ENCODE results near the gene GEMIN7. TPM values are rescaled to one million over a fixed set of nuclear protein-coding genes. Genes with fewer than 3 reads are reported as not detected.

The GEMIN7 gene
- total RNA-seq, 1 donor from 2014 or later, result 21.7 TPM

DNA sequence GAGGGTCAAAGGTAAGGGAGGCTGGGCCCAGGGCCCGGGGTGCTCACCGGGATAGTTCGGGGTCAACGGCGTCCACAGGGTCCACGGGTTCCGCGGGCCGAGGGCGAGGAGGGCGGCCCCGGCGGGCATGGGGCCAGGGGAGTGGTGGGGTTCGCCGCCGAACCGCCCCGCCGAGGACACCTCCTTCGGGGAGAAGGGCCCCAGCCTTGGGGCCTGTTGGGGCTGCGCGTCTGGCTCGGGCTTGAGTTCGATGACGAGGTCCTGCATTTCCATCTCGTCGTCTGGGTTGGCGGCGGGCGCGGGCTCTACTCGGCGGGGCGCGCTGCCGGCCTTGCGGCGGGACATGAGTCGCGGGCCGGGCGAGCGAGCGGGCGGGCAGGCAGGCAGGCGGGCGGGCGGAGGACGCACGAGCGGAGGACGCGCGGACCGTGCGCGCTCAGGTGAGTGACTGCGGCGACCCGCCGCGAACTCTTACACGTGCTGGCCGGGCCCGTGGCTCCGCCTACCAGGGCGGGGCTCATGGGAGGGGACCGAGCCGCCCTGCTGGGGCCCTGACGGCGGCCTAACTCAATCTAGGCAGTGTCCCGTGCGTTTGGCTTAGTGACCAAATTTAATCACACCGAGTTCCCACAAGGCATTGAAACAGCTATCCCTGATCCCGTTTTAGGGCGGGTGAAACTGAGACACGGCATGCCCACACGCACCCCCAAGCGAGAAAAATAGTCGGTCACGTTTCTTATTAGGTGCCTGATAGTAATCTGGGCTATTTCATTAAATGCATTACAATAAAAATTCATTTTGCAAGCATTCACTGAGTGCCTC, 2.8 kb upstream of the GEMIN7 start, which contains the start of gene ZNF296:
ZNF296 (minus strand) TSS at position 450 of the 822 bp plus-strand sequence; CDS start at position 345, 105 bp downstream.
- no peaks in the 10 kb centered on the region for H3K36me3 Mint-ChIP-seq (ENCODE audit: low read depth)
- no peak for DNase-seq (ENCODE audit: low spot score)
- H3K4me1 Mint-ChIP-seq (ENCODE audit: low read depth), result peaks cover 25% of the 10 kb centered on the region
- no peaks in the 10 kb centered on the region for H3K9me3 Mint-ChIP-seq (ENCODE audit: low read depth)
- peak within 1 kb of the TSS; percentile 51 for H3K4me3 Mint-ChIP-seq (ENCODE audit: unreplicated experiment)
- H3K27ac Mint-ChIP-seq (ENCODE audit: unreplicated experiment), result no peak within 1 kb of the TSS
- TF ChIP-seq, protein P1, sequence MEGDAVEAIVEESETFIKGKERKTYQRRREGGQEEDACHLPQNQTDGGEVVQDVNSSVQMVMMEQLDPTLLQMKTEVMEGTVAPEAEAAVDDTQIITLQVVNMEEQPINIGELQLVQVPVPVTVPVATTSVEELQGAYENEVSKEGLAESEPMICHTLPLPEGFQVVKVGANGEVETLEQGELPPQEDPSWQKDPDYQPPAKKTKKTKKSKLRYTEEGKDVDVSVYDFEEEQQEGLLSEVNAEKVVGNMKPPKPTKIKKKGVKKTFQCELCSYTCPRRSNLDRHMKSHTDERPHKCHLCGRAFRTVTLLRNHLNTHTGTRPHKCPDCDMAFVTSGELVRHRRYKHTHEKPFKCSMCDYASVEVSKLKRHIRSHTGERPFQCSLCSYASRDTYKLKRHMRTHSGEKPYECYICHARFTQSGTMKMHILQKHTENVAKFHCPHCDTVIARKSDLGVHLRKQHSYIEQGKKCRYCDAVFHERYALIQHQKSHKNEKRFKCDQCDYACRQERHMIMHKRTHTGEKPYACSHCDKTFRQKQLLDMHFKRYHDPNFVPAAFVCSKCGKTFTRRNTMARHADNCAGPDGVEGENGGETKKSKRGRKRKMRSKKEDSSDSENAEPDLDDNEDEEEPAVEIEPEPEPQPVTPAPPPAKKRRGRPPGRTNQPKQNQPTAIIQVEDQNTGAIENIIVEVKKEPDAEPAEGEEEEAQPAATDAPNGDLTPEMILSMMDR (IDR thresholded peaks at IDR 0.05), result no peak
- H3K27me3 Mint-ChIP-seq (ENCODE audit: low read depth), result no peaks in the 10 kb centered on the region

DNA sequence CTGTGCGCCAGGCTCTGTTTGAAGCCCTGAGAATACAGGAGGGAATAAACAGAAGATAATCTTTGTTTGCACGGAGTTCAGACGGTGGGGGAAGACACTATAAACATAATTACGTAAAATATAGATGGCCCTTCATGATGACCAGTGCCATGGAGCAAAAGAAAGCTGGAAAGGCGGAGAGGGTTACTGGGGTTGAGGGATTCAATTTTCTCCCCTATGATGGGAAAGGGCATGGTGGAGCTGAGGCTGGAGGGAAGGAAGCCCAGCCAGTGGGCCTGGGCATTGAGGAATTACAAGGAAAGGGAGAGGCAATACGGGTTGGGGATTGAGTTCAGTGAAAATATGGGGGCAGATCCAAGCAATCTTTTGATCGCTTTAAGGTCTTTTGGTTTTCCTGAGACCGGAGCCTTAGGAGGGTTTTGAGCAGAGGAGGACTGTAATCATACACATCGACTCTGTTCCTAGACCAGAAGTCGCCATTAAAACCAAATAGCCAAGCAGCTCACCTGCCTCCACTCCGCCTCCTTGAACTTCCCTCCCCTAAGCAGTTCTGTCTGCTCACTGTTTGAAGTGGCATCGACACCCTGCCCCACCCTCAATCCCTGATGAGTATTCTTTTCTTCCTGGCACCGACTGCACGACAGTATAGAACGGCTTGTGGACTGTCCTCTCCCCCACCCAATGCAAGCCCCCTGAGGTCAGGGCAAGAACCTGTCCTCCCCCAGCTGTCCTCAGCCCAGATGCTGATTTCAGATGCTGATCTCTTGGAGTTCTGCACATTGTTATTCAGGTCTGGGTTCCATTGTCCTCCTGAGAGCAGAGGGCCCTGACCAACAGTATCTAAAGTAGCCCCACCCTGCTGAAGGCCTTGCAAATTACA, 2.0 kb upstream of the GEMIN7 start:
- Mint-ChIP-seq H3K27ac (ENCODE audit: unreplicated experiment) (no peak overlapping the region), H3K4me3 (ENCODE audit: unreplicated experiment) (peak overlapping the region; percentile 51), H3K36me3 (ENCODE audit: low read depth) (peaks cover 4% of the 10 kb centered on the region), H3K4me1 (ENCODE audit: low read depth) (peaks cover 28% of the 10 kb centered on the region), H3K27me3 (ENCODE audit: low read depth) (no peaks in the 10 kb centered on the region), H3K9me3 (ENCODE audit: low read depth) (no peaks in the 10 kb centered on the region)
- TF ChIP-seq, protein P1 (IDR thresholded peaks at IDR 0.05), result no peak
- DNase-seq (ENCODE audit: low spot score), result no peak

- H3K27me3 Mint-ChIP-seq (ENCODE audit: low read depth), result no peaks in the 10 kb centered on the region
- H3K27ac Mint-ChIP-seq (ENCODE audit: unreplicated experiment), result no peak overlapping the region
- no peaks in the 10 kb centered on the region for H3K9me3 Mint-ChIP-seq (ENCODE audit: low read depth)
- TF ChIP-seq, protein P1 (IDR thresholded peaks at IDR 0.05), result no peak
- no peak for DNase-seq (ENCODE audit: low spot score)
- peak overlapping the region; percentile 100 for H3K4me3 Mint-ChIP-seq (ENCODE audit: unreplicated experiment)
- peaks cover 30% of the 10 kb centered on the region for H3K4me1 Mint-ChIP-seq (ENCODE audit: low read depth)
- H3K36me3 Mint-ChIP-seq (ENCODE audit: low read depth), result peaks cover 6% of the 10 kb centered on the region
These were observed 534 bp upstream of the GEMIN7 start for GRCh38 chr19:45078390-45079062.

- H3K4me3 Mint-ChIP-seq (ENCODE audit: unreplicated experiment), result peak overlapping the region; percentile 100
These were observed 881 bp downstream of the GEMIN7 start for GRCh38 chr19:45079911-45080370.

More at GRCh38 chr19:45079911-45080370, 881 bp downstream of the GEMIN7 start:
- TF ChIP-seq, protein P1 (IDR thresholded peaks at IDR 0.05), result no peak
- DNase-seq (ENCODE audit: low spot score), result no peak
- Mint-ChIP-seq H3K9me3 (ENCODE audit: low read depth) (no peaks in the 10 kb centered on the region), H3K36me3 (ENCODE audit: low read depth) (peaks cover 6% of the 10 kb centered on the region), H3K27me3 (ENCODE audit: low read depth) (no peaks in the 10 kb centered on the region), H3K4me1 (ENCODE audit: low read depth) (peaks cover 30% of the 10 kb centered on the region), H3K27ac (ENCODE audit: unreplicated experiment) (peak overlapping the region; percentile 92)
